Measurements from ENCODE around the gene SVOP. TPM values are rescaled to one million over a fixed set of nuclear protein-coding genes. Genes with fewer than 3 reads are reported as not detected.

Gene SVOP
- total and polyA plus RNA-seq, 2 donors (not counting 1 experiment from before 2014, with no cell fraction given) = not detected

DNA sequence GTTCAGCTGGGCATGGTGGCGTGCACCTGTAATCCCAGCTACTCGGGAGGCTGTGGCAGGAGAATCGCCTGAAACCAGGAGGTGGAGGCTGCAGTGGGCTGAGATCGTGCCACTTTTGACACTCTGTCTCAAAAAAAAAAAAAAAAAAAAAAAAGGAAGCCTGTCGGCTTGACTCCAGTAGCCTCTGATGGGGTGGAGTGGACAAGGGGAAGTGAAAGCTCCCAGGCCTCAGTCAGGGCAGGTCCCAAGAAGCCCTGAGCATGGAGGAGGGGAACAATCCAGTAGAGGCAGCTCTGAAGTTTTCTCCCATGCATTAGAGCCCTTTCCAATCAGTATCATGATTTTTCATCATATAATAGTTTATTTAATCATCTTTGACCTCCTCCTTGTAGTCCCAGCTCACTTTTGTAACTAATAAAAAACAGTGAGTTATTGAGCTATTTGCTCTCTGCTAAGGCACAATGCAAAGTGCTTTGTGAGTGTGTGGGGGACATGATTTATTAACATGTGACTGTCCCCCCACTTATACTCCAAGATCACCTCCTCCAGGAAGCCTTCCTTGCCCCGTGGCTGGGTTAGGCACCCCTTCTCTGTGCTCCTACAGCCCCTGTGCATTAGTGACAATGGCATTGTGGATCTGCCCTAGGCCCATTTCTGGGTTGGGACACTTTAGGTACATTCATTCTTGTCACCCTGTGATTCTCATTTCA lies 158.8 kb downstream of the SVOP start:
- TF ChIP-seq, protein P1, sequence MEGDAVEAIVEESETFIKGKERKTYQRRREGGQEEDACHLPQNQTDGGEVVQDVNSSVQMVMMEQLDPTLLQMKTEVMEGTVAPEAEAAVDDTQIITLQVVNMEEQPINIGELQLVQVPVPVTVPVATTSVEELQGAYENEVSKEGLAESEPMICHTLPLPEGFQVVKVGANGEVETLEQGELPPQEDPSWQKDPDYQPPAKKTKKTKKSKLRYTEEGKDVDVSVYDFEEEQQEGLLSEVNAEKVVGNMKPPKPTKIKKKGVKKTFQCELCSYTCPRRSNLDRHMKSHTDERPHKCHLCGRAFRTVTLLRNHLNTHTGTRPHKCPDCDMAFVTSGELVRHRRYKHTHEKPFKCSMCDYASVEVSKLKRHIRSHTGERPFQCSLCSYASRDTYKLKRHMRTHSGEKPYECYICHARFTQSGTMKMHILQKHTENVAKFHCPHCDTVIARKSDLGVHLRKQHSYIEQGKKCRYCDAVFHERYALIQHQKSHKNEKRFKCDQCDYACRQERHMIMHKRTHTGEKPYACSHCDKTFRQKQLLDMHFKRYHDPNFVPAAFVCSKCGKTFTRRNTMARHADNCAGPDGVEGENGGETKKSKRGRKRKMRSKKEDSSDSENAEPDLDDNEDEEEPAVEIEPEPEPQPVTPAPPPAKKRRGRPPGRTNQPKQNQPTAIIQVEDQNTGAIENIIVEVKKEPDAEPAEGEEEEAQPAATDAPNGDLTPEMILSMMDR (IDR thresholded peaks at IDR 0.05) = no peak
- no peak for TF ChIP-seq EZH2 (IDR thresholded peaks at IDR 0.05; ENCODE audit: borderline replicate concordance, insufficient read depth, low read depth, low read length, poor library complexity, severe bottlenecking)
- intact Hi-C loops (cut with micrococcal nuclease) = no loop called here
- no peak overlapping the region for H3K4me3 ChIP-seq (ENCODE audit: control extremely low read depth in 1 of 5, extremely low read depth in 1 of 5, insufficient read depth in 1 of 5, low read depth in 2 of 5, low read length in 4 of 5)
- POLR2A ChIA-PET = interaction anchor here (0.6 to 1.0 kb wide), 7 partner anchors 11 to 1905 kb away, joined by 3 to 9 read pairs (median 7); no protein-coding TSS in a partner anchor
- H2AFZ ChIP-seq (ENCODE audit: insufficient read depth, low read depth, low read length, poor library complexity, severe bottlenecking) = no peak overlapping the region
- peaks cover 0 to 4% (median 0%) of the 10 kb centered on the region in 4 experiments for H3K27me3 ChIP-seq (replicated peaks in 1 of 4; ENCODE audit: control extremely low read depth in 1 of 4, control insufficient read depth in 3 of 4, insufficient read depth in 4 of 4, low read length in 3 of 4)
- peaks cover 38% of the 10 kb centered on the region for H3K4me1 Mint-ChIP-seq
- no peaks in the 10 kb centered on the region for H3K27me3 Mint-ChIP-seq
- H3K9ac ChIP-seq (ENCODE audit: low read length) = no peak overlapping the region
- DNase-seq (peak; percentile 65), ATAC-seq (ENCODE audit: low read depth) (peak; percentile 44)
- H3K4me3 Mint-ChIP-seq = peak overlapping the region; percentile 23
- H3K27ac Mint-ChIP-seq = peak overlapping the region; percentile 75
- no peaks in the 10 kb centered on the region for H3K9me3 ChIP-seq (ENCODE audit: control extremely low read depth in 1 of 3, control insufficient read depth in 2 of 3, insufficient read depth in 1 of 3, low read length in 2 of 3)
- CTCF ChIA-PET = interaction anchor here (0.5 to 5.7 kb wide), 8 partner anchors 9 to 244 kb away, joined by 3 to 27 read pairs (median 4); no protein-coding TSS in a partner anchor
- no peaks in the 10 kb centered on the region for H3K36me3 ChIP-seq (replicated peaks in 1 of 2; ENCODE audit: control extremely low read depth in 1 of 2, control insufficient read depth in 1 of 2, extremely low read depth in 1 of 2, insufficient read depth in 2 of 2, low read length in 1 of 2)
- no peak overlapping the region for H3K27ac ChIP-seq (ENCODE audit: low read length in 2 of 2)
- H3K9me3 Mint-ChIP-seq (ENCODE audit: insufficient read depth) = no peaks in the 10 kb centered on the region
- no peaks in the 10 kb centered on the region for H4K20me1 ChIP-seq (ENCODE audit: control insufficient read depth, insufficient read depth, low read length, poor library complexity, severe bottlenecking)
- H3K79me2 ChIP-seq (ENCODE audit: control insufficient read depth, insufficient read depth, low read length) = no peaks in the 10 kb centered on the region
- peak overlapping the region; percentile 6 for H3K4me2 ChIP-seq (replicated peaks; ENCODE audit: low read depth, low read length, poor library complexity, severe bottlenecking)
- H3K4me1 ChIP-seq (ENCODE audit: control insufficient read depth in 2 of 2, insufficient read depth in 2 of 2, low read length in 2 of 2) = peaks cover 23 to 39% of the 10 kb centered on the region in 2 donors
- WGBS (ENCODE audit: insufficient coverage) = 100% methylated on average over 1 of the region's 6 CpGs

GRCh38 chr12:108860443-108860842 lies 160.4 kb downstream of the SVOP start:
- ATAC-seq (ENCODE audit: low read depth) (no peak), DNase-seq (peak; percentile 42)
- Mint-ChIP-seq H3K4me1 (peaks cover 54% of the 10 kb centered on the region), H3K27me3 (no peaks in the 10 kb centered on the region), H3K27ac (peak overlapping the region; percentile 27), H3K4me3 (peak overlapping the region; percentile 40), H3K9me3 (ENCODE audit: insufficient read depth) (no peaks in the 10 kb centered on the region)
- WGBS (ENCODE audit: insufficient coverage) = 46% methylated on average over 6 of the region's 6 CpGs
- Histone ChIP-seq H3K9ac (ENCODE audit: low read length) (no peak overlapping the region), H3K27me3 (replicated peaks in 1 of 4; ENCODE audit: control extremely low read depth in 1 of 4, control insufficient read depth in 3 of 4, insufficient read depth in 4 of 4, low read length in 3 of 4) (peaks cover 0 to 4% (median 0%) of the 10 kb centered on the region in 4 experiments), H3K4me3 (ENCODE audit: control extremely low read depth in 1 of 5, extremely low read depth in 1 of 5, insufficient read depth in 1 of 5, low read depth in 2 of 5, low read length in 4 of 5) (no peak overlapping the region), H3K27ac (ENCODE audit: low read length in 2 of 2) (no peak overlapping the region), H3K79me2 (ENCODE audit: control insufficient read depth, insufficient read depth, low read length) (peaks cover 5% of the 10 kb centered on the region), H3K36me3 (replicated peaks in 1 of 2; ENCODE audit: control extremely low read depth in 1 of 2, control insufficient read depth in 1 of 2, extremely low read depth in 1 of 2, insufficient read depth in 2 of 2, low read length in 1 of 2) (no peaks in the 10 kb centered on the region), H2AFZ (ENCODE audit: insufficient read depth, low read depth, low read length, poor library complexity, severe bottlenecking) (no peak overlapping the region), H3K4me2 (replicated peaks; ENCODE audit: low read depth, low read length, poor library complexity, severe bottlenecking) (no peak overlapping the region), H3K4me1 (ENCODE audit: control insufficient read depth in 2 of 2, insufficient read depth in 2 of 2, low read length in 2 of 2) (peaks cover 34 to 52% of the 10 kb centered on the region in 2 donors), H3K9me3 (ENCODE audit: control extremely low read depth in 1 of 3, control insufficient read depth in 2 of 3, insufficient read depth in 1 of 3, low read length in 2 of 3) (no peaks in the 10 kb centered on the region), H4K20me1 (ENCODE audit: control insufficient read depth, insufficient read depth, low read length, poor library complexity, severe bottlenecking) (no peaks in the 10 kb centered on the region)
- ChIA-PET CTCF (interaction anchor here (5.7 kb wide), 1 partner anchor 24 kb away, joined by 27 read pairs; no protein-coding TSS in a partner anchor), POLR2A (interaction anchor here (0.6 to 0.9 kb wide), 3 partner anchors 11 to 22 kb away, joined by 3 read pairs; no protein-coding TSS in a partner anchor)
- intact Hi-C loops (cut with micrococcal nuclease) = no loop called here
- TF ChIP-seq EZH2 (IDR thresholded peaks at IDR 0.05; ENCODE audit: borderline replicate concordance, insufficient read depth, low read depth, low read length, poor library complexity, severe bottlenecking) = no peak
- TF ChIP-seq, protein P1 (IDR thresholded peaks at IDR 0.05) = no peak

Measured in B cell (primary cell).